Measurements from ENCODE around the gene ETFRF1.

The ETFRF1 gene

GRCh38 chr12:25152055-25152454 lies 43.0 kb upstream of the ETFRF1 start:
- TF ChIP-seq CTCF (IDR thresholded peaks at IDR 0.05; ENCODE audit: low read length) (no peak), EZH2 (IDR thresholded peaks at IDR 0.05; ENCODE audit: borderline replicate concordance, low read length) (no peak)
- H4K20me1 ChIP-seq (ENCODE audit: insufficient read depth, low read length): no peaks in the 10 kb centered on the region
- H3K27me3 ChIP-seq (ENCODE audit: insufficient read depth, low read length): no peaks in the 10 kb centered on the region
- no peak overlapping the region for H3K4me3 ChIP-seq (ENCODE audit: low read depth, low read length, poor library complexity, severe bottlenecking)
- no peaks in the 10 kb centered on the region for H3K79me2 ChIP-seq (ENCODE audit: insufficient read depth, low read length)
- no peaks in the 10 kb centered on the region for H3K9me3 ChIP-seq (ENCODE audit: low read length)
- no peak overlapping the region for H3K27ac ChIP-seq (ENCODE audit: low read depth, low read length, poor library complexity, severe bottlenecking)
- no peak overlapping the region for H2AFZ ChIP-seq (ENCODE audit: low read length)
- H3K9me2 ChIP-seq (ENCODE audit: low read depth, low read length): no peaks in the 10 kb centered on the region
- no peaks in the 10 kb centered on the region for H3F3A ChIP-seq (ENCODE audit: insufficient read depth, low read length)
- peaks cover 8% of the 10 kb centered on the region for H3K4me1 ChIP-seq (ENCODE audit: insufficient read depth, low read length, severe bottlenecking)
- H3K4me2 ChIP-seq (ENCODE audit: low read length): no peak overlapping the region
- no peaks in the 10 kb centered on the region for H3K36me3 ChIP-seq (ENCODE audit: insufficient read depth, low read length)
- H3K9ac ChIP-seq (ENCODE audit: low read length): no peak overlapping the region

DNA sequence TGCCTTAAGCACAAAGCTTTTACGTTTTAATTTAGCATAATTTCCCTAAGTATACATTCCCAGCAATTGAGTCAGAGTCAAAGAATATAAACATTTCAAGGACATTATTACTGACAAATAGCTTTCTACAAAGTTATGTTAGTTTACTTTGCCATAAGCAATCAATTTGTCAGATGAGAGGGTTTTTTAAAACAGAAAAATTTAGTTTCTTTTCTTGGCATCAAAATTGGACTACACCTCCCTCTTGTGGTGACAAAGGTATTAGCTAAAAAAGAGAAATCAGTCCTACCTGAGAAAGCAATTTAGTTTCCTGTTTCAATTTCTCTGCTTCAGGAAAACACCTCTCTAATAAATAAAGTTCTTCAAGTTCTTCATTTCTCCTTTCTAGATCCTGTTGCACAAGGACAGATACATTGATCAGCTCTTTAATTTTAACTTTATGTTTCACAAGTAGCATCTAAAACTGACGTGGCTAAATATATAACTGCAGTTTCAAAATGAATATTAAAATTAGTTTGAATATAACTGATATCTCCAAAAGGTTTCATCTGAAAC lies 39.9 kb upstream of the ETFRF1 start:
- Histone ChIP-seq H2AFZ (ENCODE audit: low read length) (peak overlapping the region; percentile 97), H3F3A (ENCODE audit: insufficient read depth, low read length) (no peaks in the 10 kb centered on the region), H3K79me2 (ENCODE audit: insufficient read depth, low read length) (no peaks in the 10 kb centered on the region), H3K4me1 (ENCODE audit: insufficient read depth, low read length, severe bottlenecking) (peaks cover 15% of the 10 kb centered on the region), H3K27ac (ENCODE audit: low read depth, low read length, poor library complexity, severe bottlenecking) (no peak overlapping the region), H3K27me3 (ENCODE audit: insufficient read depth, low read length) (no peaks in the 10 kb centered on the region), H3K4me2 (ENCODE audit: low read length) (peak overlapping the region; percentile 49), H3K36me3 (ENCODE audit: insufficient read depth, low read length) (no peaks in the 10 kb centered on the region), H3K9me3 (ENCODE audit: low read length) (no peaks in the 10 kb centered on the region), H4K20me1 (ENCODE audit: insufficient read depth, low read length) (no peaks in the 10 kb centered on the region), H3K4me3 (ENCODE audit: low read depth, low read length, poor library complexity, severe bottlenecking) (no peak overlapping the region), H3K9ac (ENCODE audit: low read length) (peak overlapping the region; percentile 24; the same call in 1 of the 2 replicates), H3K9me2 (ENCODE audit: low read depth, low read length) (no peaks in the 10 kb centered on the region)
- TF ChIP-seq EZH2 (IDR thresholded peaks at IDR 0.05; ENCODE audit: borderline replicate concordance, low read length) (no peak), CTCF (IDR thresholded peaks at IDR 0.05; ENCODE audit: low read length) (peak; percentile 80)

GRCh38 chr12:25156061-25156460 lies 39.0 kb upstream of the ETFRF1 start:
- peaks cover 15% of the 10 kb centered on the region for H3K4me1 ChIP-seq (ENCODE audit: insufficient read depth, low read length, severe bottlenecking)
- H3K9me2 ChIP-seq (ENCODE audit: low read depth, low read length): no peaks in the 10 kb centered on the region
- no peaks in the 10 kb centered on the region for H4K20me1 ChIP-seq (ENCODE audit: insufficient read depth, low read length)
- H2AFZ ChIP-seq (ENCODE audit: low read length): no peak overlapping the region
- H3F3A ChIP-seq (ENCODE audit: insufficient read depth, low read length): no peaks in the 10 kb centered on the region
- H3K27me3 ChIP-seq (ENCODE audit: insufficient read depth, low read length): no peaks in the 10 kb centered on the region
- H3K9ac ChIP-seq (ENCODE audit: low read length): no peak overlapping the region
- H3K4me2 ChIP-seq (ENCODE audit: low read length): no peak overlapping the region
- no peak overlapping the region for H3K4me3 ChIP-seq (ENCODE audit: low read depth, low read length, poor library complexity, severe bottlenecking)
- no peaks in the 10 kb centered on the region for H3K9me3 ChIP-seq (ENCODE audit: low read length)
- H3K36me3 ChIP-seq (ENCODE audit: insufficient read depth, low read length): no peaks in the 10 kb centered on the region
- H3K27ac ChIP-seq (ENCODE audit: low read depth, low read length, poor library complexity, severe bottlenecking): no peak overlapping the region
- no peak for TF ChIP-seq EZH2 (IDR thresholded peaks at IDR 0.05; ENCODE audit: borderline replicate concordance, low read length)
- TF ChIP-seq CTCF (IDR thresholded peaks at IDR 0.05; ENCODE audit: low read length): no peak
- H3K79me2 ChIP-seq (ENCODE audit: insufficient read depth, low read length): no peaks in the 10 kb centered on the region
